ENCODE results near the gene SGPL1.

GRCh38 chr10:70780772-70781171, 35.0 kb upstream of the SGPL1 start:
- TF ChIP-seq POLR2AphosphoS5 (IDR thresholded peaks at IDR 0.05; ENCODE audit: low read depth) (no peak), CTCF (conservative IDR thresholded peaks at IDR 0.05; ENCODE audit: low read depth in 2 of 2) (no peak)
- TF ChIP-seq, protein P1, sequence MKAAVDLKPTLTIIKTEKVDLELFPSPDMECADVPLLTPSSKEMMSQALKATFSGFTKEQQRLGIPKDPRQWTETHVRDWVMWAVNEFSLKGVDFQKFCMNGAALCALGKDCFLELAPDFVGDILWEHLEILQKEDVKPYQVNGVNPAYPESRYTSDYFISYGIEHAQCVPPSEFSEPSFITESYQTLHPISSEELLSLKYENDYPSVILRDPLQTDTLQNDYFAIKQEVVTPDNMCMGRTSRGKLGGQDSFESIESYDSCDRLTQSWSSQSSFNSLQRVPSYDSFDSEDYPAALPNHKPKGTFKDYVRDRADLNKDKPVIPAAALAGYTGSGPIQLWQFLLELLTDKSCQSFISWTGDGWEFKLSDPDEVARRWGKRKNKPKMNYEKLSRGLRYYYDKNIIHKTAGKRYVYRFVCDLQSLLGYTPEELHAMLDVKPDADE (IDR thresholded peaks at IDR 0.05) = no peak

Data from GM23338 (cell line).